Bronchial epithelial cell (primary cell): ENCODE data around the gene IRF9. TPM values are rescaled to one million over a fixed set of nuclear protein-coding genes. Genes with fewer than 3 reads are reported as not detected.
A peak's percentile ranks its signal among the peaks of the same experiment; 100 is the strongest.

Source experiments
- DNase-seq: peaks from one replicate; pipeline ENCODE4 v3.0.0-alpha.2; 2010; ENCODE audit warnings: low read depth
- FAIRE-seq: peaks from 2 replicates; lab custom pipeline; 2011; peaks lifted over from hg19 to GRCh38; lab: Jason Lieb, UNC
- H3K27me3 ChIP-seq: 2 replicates; pipeline ENCODE4 v1.5.1; 2011; ENCODE audit warnings: low read length; ENCODE audit not compliant: control insufficient read depth, insufficient read depth
- H3K36me3 ChIP-seq: 2 replicates; pipeline ENCODE4 v1.5.1; 2011; ENCODE audit warnings: low read length; ENCODE audit not compliant: control insufficient read depth, insufficient read depth
- H3K4me3 ChIP-seq: 2 replicates; pipeline ENCODE4 v1.5.1; 2011; ENCODE audit warnings: mild to moderate bottlenecking, low read depth, low read length, control low read depth
- CTCF ChIP-seq: IDR thresholded peaks from 2 replicates; pipeline ENCODE4 v1.5.1; 2011; ENCODE audit warnings: mild to moderate bottlenecking, moderate library complexity, low read length, control low read depth, inconsistent platforms; ENCODE audit not compliant: insufficient read depth, severe bottlenecking
- total RNA-seq: library from RNA; depleted of rRNA; stranded (reverse); fragments of >200 nt; gene quantifications from 2 replicates; pipeline ENCODE4 v1.2.1, GENCODE V29; 2014

IRF9 gene
- total RNA-seq, 1 donor from 2014 or later: 19.2 TPM

DNA sequence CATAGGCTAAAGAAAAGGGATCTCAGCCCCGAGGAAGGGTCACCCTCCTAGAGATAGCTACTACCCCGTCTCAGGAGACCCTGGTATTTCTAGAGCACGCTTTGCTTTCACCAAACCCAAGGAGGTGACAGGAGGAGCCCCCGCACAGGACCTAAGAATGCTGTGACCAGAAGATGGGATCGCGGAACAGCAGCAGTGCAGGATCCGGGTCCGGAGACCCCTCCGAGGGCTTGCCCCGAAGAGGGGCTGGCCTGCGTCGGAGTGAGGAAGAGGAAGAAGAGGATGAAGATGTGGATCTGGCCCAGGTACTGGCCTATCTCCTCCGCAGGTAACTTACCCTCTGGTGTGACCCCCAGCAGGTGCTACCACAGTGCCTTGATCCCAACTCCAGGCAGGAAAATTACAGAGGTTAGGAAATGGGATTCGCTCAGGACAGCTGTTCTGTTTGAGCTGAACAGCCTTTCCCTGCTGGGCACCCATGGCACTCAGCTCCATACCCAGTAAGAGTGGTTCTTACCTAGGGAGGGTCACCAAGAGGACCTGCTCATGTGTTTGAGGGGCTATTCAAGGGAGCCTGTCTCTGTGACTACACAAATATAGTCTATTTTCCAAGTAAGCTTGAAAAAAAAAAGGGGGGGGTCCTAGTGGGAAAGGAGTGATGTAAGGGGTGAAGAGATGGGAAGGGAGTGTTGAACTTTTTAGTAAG is 45.5 kb upstream of the IRF9 start:
- Histone ChIP-seq H3K36me3 (peaks cover 22% of the 10 kb centered on the region), H3K27me3 (no peaks in the 10 kb centered on the region), H3K4me3 (peak overlapping the region; percentile 63)
- FAIRE-seq (no peak), DNase-seq (no peak)
- TF ChIP-seq CTCF: no peak

GRCh38 chr14:24116128-24116814 is 44.8 kb upstream of the IRF9 start:
- H3K4me3 ChIP-seq: peak overlapping the region; percentile 63
- no peak for FAIRE-seq

DNA sequence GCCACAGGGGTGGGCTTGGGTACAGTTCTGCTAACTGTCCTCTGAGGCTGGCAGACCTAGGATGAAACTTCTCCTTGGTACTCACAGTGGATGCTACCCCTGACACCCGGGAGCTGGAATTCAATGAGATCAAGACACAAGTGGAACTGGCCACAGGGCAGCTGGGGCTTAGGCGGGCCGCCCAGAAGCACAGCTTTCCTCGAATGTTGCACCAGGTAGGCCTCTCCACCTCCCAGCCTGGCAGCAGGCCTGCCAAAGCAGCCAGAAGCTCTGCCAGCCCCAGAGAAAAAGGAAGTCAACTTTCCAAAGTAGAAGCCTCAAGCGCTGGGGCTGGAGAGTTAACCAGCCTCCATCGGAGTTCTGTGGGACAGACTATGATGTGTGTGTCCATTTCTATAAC is 43.9 kb upstream of the IRF9 start:
- FAIRE-seq: no peak

More at GRCh38 chr14:24116128-24116814, 44.8 kb upstream of the IRF9 start:
- no peaks in the 10 kb centered on the region for H3K27me3 ChIP-seq
- TF ChIP-seq CTCF: no peak
- H3K36me3 ChIP-seq: peaks cover 28% of the 10 kb centered on the region
- no peak for DNase-seq

DNA sequence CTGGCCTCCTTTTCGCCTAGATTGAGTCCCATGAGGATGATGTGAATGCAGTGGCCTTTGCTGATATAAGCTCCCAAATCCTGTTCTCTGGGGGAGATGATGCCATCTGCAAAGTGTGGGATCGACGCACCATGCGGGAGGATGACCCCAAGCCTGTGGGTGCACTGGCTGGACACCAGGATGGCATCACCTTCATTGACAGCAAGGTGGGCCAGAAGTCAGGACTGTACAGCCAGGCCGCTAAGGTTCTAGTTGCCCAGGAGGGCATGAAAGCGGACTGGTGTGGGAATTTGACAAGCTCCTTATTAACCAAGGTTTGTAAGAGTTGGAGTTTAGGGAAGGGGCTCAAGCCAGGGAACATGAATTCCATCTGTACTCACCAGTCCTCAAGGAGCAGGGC is 41.4 kb upstream of the IRF9 start:
- peaks cover 33% of the 10 kb centered on the region for H3K36me3 ChIP-seq
- no peaks in the 10 kb centered on the region for H3K27me3 ChIP-seq
- DNase-seq (no peak), FAIRE-seq (no peak)
- H3K4me3 ChIP-seq: no peak overlapping the region
- no peak for TF ChIP-seq CTCF

More for the DNA sequence above, 43.9 kb upstream of the IRF9 start:
- no peaks in the 10 kb centered on the region for H3K27me3 ChIP-seq
- no peak for DNase-seq
- peaks cover 29% of the 10 kb centered on the region for H3K36me3 ChIP-seq
- TF ChIP-seq CTCF: no peak
- H3K4me3 ChIP-seq: no peak overlapping the region

- no peak for FAIRE-seq
- H3K36me3 ChIP-seq: peaks cover 33% of the 10 kb centered on the region
- TF ChIP-seq CTCF: no peak
These were observed 39.9 kb upstream of the IRF9 start for GRCh38 chr14:24121210-24121609.

DNA sequence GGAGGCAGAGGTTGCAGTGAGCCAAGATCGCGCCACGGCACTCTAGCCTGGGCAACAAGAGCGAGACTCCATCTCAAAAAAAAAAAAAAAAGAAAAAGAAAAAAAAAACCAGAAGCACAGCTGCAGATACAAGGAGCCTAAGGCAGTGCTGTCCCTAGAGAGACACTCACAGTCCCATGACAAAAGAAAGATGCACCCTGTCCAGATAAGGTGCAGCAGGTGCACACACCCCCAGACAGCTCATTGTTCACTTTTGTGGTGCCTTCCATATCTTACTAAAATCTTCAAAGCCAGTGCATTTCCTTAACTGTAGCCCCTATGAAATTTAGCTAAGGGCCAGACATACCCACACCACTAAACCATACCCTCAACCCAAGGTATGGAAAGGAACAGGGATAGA is 38.6 kb upstream of the IRF9 start:
- TF ChIP-seq CTCF: no peak
- H3K4me3 ChIP-seq: no peak overlapping the region
- no peaks in the 10 kb centered on the region for H3K27me3 ChIP-seq
- FAIRE-seq: no peak
- peaks cover 28% of the 10 kb centered on the region for H3K36me3 ChIP-seq
- DNase-seq: no peak

More at GRCh38 chr14:24121210-24121609, 39.9 kb upstream of the IRF9 start:
- Histone ChIP-seq H3K4me3 (no peak overlapping the region), H3K27me3 (no peaks in the 10 kb centered on the region)
- DNase-seq: no peak
